Stimulated activated CD4-positive, alpha-beta T cell treated with anti-CD3 and anti-CD28 coated beads, Interleukin-4, amount 100 ng/mL, for 24 hours (primary cell): ENCODE data around the gene AK1.

Experiments
- DNase-seq: peaks from one replicate; pipeline ENCODE4 v3.0.0-alpha.2; 2020

AK1 gene

DNA sequence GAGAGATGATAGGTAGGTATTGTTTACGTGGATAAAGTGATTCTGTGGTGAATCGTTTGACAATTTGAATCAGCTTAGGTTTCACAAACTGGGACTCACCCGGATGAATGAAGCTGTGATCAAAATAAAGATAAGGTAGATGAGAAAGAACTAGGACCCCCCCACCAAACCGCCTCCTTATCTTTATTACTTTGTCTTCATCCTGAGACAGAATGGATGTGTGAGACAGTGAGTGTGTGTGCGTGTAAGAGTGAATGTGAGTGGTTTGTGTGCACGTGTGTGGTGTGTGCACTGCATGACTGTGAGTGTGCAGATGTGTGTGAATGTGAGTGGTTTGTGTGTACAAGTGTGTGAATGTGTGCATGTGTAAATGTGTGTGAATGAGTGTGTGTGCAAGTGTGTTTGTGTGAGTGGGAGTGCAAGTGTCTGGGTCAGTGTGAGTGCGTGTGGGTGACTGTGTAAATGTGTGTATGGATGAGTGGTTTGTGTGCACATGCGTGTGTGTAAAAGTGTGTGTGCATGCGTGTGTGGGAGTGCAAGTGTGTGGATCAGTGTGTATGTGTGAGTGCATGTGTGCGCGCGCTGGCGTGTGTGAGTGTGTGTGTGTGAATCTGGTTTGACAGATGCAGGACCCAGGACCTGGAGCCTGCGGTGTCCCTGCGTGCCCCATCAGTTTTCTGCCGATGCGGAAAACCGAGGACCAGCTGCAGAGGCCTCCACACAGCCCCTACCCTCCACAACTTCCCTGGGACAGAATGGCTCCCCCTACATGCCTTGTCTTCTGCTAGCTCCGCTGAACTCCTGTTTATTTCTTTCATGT, 11.6 kb downstream of the AK1 start:
- DNase-seq = peak; percentile 45

DNA sequence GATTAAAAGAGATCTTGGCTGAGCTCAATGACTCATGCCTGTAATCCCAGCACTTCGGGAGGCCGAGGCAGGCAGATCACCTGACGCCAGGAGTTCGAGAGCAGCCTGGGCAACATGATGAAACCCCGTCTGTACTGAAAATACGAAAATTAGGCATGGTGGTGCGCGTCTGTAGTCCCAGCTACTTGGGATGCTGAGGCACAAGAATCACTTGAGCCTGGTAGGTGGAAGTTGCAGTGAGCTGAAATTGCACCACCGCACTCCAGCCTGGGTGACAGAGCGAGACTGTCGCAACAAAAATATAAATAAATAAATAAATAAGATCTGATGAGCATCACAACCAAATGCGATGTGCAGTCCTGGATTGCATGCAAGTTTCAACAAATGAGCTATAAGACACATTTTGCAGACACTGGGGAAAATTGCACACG, 14.3 kb downstream of the AK1 start:
- no peak for DNase-seq

DNA sequence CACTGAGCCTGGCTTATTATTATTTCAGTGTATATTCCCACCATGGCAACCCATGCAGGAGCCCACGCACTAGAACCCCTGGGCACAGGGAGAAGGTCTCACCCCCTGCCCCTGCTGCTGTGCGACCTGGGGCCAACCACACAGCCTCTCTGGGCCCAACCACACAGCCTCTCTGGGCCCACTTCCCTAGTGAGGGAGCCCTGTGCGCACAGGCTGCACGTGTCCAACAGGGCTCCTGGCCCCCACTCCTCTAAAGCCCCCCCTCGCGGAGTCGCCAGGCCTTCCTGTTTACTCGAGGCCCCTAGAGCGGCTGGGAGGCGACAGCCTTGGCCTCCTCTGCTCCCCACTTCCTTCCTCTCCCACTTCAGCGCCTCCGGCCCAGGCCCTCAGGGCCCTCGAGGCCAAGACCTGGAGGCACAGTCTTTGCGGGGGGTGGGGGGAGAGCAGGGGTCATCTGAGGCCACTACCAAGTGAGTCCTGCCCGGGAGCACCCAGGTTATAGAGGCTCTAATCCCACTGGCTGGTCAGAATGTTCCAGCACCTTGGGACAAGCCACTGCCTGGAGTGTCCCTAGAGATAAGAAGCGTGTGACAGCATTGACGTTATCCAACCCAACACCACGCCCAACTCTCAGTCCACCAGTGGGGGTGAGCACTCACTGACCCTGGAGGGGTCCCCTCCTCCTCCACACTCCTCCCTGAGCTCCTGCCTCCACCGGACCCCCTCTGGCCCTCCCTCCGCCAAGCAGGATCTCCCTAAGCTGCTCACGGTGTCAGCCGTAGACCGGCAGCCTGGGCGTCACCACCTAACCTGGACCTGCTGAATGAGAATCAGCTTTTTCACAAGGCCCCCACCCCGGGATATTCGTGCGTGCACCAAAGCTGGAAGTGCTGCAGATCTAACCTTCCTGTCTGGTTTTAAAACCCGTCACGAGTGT, 15.1 kb downstream of the AK1 start:
- peak; percentile 25 for DNase-seq

DNA sequence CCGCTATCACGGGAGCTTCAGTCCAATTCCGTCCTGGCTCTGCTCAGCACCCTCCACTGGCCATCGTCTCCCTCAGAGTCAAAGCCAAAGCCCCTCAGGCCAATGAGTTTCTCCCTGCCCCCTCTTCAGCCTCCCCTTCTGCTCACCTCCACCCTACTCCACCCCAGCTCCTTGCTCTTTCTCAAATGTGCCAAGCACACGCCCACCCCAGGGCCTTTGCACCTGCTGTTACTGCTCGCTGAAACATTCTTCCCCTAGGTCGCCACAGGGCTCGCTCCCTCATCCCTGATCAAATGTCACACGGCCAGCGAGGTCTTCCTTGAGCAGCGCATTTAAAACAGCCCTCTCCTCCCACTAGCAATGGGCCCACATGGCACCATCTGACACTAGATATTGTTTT, 16.7 kb downstream of the AK1 start:
- DNase-seq = no peak

DNA sequence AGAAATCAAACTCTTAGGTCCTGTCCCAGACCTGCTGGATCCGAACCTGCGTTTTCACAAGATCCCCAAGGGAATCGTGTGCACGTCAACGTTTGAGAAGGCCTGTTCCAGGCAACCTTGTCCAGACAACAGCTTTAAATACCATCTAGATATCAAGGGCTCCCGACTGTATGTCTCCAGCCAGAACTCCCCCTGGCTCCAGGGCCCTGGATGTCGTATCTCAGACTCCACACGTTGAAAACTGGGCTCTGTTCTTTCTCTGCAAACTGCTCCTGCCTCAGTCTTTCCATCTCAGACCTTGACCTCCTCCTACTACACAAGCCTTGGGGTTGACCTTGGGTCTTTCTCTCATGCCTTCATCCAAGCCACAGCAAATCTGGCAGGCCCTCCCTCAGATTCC, 17.2 kb downstream of the AK1 start:
- DNase-seq = no peak

DNA sequence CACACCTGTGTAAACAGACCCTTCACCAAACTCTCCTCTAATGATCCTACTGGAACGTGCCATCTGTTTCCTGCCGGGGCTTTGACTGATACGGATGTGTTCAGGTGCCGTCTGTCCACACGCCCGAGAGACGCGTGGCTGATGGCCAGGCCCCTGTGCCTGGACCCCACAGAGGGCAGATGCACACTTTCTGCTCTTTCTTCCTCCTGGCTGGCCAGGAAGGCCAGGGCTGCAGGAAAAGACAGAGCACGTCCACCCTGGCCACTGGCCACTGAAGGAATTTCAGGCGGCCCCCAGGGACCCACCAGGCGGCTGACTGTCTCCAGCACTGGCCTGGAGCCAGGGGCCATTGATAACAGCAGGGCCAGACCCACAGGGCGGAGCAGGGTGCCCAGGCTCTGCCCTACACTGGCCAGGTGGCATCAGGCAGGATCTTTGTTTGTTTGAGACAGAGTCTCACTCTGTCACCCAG, 19.4 kb downstream of the AK1 start:
- DNase-seq = no peak

DNA sequence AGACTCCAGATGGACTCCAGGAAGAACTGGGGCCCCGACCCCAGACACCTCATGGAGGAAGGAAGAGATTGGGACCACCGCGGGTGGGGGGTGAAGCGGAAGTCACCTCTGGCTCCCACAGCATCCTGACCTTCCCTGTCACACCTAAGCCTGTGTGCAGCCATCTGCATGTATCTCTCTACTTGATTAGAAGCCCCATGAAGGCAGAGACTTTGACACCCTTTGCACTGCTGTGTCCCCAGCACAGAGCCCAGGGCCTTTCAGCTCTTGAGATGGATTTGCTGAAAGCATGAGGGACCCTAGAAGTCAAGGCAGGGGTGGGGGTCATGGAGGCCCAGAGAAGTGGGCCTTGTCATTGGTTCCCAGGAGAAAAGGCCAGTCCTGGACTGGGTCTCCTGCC, 20.2 kb downstream of the AK1 start:
- no peak for DNase-seq

DNA sequence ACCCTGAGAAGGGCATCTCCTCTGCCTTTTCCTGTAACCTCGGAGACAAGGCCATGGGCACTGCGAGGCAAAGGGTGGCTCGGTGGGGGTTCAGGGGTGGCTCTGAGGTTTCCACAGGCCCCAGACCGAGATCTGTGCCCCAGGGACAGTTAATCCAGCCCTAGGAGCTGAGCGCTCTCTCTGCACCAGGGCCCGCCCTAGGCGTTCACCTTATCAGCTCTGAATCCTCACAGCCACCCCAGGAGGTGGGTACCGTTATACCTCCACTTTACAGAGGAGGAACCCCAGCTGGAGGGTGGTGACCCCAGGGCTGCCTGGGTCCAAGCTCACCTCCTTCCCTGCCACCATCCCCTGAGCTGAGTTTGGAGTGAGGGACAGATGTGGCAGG, 20.8 kb downstream of the AK1 start:
- DNase-seq = no peak

DNA sequence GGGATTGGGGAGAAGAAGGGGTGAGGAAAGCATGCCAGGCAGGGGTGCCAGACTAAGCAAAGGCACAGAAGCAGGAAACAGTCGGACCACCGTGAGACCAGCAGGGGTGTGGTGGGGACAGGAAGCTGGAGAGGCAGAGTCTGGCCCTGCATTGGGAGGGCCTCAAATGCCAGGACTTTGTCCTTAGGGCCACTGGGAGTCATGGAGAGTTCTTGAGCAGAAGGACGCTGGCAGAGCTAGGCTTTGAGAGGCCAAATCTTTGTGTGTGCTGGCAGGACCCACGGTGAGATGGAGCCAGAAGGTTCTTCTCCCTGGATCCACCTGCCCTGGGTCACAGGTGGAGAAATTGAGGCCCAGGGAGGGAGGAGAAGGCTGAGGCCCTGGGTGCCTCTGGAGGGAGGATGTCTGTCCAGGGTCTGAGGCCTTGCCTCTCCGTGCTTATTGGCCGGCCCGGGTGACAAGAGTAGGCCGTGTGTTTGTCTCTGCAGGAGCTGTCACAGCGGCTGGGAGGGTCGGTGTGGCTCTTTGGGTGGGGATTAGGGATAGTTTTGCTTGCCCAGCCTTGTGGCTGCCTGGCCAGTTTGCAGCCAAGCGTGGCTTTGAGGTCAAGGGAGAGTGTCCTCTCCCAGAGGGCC, 21.3 kb downstream of the AK1 start:
- DNase-seq = no peak

DNA sequence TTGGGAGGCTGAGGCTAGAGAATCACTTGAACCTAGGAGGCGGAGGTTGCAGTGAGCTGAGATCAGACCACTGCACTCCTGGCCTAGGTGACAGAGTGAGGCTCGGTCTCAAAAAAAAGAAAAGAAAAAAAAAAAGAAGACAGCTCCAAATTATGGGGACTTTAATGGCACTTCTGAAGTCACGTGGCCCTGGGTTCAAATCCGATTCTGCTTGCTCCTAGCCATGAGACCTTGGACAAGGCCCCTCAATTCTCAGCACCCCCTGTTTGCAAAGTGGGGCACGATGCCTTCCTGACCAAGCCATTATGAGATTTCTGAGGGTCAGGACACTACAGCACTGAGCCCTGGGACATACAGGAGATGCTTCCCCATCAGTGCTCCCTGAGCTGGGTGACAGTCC, 22.0 kb downstream of the AK1 start:
- DNase-seq = no peak

DNA sequence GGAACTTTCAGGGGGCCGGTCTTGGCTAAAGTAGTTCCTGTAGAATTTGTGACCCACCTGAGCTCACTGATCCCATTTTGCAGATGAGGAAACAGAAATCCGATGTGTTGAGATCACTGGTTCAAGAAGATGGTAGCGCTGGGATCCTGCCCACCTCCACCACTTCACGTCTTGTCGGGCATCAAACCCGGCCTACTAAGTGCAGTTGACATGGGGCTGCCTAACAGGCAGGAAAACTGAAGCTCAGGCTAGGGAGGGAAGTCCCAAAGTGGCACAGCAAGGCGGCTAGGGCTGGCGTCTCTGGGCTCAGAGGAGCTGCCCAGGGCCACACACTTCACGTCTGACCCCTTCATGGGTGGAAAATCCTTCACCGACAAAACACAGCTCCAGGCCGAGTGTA, 22.5 kb downstream of the AK1 start:
- no peak for DNase-seq

DNA sequence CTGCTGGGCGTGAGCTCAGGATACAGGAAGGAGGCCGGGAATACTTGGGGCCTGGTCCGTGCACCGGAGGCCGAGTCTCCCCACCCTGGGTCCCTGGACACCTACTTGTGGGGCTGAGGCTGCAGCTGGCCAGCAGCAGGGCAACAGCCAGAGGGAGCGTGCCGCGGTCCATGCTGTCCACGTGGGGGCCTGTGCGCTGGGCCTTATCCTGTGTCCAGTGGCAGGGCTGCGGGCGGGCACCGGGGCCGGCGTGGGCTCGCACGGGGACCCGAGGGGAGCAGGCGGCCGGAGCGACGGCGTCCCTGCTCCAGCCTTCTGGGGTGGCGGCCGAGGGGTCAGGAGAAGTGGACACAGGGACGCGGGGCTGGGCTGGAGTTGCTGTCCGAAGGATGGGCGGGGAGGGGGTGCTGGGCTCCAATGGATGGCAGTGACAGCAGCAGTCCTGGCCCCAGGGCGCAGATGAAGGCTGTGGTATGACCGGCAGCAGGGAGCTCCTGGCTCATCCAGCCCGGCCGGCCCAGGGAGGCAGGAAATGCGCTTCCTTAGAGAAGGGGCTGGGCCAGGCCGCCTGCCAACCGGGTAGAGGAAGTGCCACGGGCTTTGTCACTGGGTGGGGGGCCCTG, 23.2 kb downstream of the AK1 start, which contains the start of gene ENG:
ENG (minus strand) TSS at position 475 of the 623 bp plus-strand sequence; CDS start at position 172, 303 bp downstream.
- DNase-seq = peak; percentile 23

DNA sequence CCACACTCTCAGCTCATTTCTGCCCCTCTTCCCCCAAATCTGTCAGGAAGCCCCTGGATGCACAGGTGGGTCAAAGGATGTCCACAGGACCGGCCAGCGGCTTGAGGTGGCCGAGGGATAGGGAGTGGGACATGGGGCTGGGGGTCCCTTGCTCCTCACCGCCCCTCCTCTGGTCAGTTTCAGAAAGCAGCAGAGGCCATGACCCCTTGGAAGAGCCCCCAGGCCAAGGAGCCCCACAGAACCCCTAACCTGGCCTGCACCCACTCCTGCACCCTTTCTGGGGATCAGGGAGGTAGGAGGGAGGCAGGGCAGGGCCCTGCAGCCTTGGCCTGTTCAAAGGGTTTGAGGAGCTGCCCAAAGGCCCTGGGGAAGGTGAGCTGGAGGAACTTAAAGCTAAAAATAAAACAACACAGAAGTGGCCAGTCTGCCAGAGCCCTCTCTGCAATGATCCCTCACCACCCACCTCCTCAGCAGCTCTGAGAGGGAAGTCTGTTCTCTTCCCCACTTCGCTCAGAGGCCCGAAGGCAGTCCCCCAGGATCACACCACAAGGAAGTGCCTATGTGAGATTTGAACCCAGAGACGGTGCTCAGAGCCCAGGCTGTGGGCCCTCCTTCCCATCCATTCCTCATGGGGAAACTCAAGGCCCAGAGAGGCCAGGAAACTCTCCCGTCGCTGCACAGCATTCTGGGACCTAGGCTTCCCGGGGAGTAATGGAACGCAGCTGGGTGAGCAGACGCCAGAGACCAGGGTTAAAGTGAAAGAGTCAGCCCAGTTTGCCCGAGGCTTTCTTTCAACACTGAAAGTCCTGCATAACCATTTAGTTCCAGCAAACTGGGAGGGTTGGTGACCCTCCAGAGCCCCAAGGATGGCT, 23.9 kb downstream of the AK1 start:
- DNase-seq = no peak

DNA sequence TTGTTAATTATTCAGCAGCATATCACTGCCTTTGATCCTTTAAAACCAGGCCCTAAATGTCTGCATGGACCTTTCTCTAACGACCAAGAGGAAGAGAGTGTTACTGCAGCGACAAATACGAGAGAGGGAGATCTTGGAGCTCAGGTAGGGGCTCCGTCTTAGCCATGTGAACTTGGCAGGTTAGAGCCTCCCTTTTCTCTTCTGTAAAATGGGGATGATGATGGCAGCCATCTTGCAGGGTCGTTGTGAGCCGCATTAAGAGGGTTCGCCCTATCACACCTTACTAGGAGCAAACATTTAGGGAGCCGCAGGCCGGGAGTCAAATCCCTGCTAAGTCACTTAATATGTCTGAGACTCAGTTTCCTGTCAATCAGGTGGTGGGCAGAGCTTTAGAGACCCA, 24.6 kb downstream of the AK1 start:
- no peak for DNase-seq

DNA sequence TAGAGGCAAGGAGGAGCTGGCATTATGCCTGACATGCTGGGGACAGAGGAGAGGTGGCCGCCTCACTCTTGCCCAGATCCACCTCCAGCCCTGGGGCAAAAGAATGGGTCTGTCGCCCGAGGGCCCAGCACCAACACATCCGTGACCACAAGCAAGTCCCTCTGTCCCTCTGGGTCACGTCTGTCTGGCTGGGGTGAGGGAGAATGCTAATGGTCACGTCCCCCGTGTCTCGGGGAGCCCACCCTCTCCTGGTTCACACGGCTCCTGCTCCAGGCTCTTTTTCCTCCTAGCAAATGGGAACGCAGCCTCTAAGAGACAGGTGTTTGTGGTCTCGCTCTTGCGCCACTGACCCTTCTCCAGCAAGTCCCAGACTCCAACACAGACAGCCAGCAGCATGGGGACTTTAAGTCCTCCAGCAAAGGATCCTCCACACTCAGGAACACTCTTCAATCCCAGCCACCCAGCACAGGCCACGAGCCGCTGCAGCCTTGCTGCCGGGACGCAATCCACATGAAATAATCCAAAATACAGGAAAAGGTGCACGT, 27.1 kb downstream of the AK1 start:
- no peak for DNase-seq

DNA sequence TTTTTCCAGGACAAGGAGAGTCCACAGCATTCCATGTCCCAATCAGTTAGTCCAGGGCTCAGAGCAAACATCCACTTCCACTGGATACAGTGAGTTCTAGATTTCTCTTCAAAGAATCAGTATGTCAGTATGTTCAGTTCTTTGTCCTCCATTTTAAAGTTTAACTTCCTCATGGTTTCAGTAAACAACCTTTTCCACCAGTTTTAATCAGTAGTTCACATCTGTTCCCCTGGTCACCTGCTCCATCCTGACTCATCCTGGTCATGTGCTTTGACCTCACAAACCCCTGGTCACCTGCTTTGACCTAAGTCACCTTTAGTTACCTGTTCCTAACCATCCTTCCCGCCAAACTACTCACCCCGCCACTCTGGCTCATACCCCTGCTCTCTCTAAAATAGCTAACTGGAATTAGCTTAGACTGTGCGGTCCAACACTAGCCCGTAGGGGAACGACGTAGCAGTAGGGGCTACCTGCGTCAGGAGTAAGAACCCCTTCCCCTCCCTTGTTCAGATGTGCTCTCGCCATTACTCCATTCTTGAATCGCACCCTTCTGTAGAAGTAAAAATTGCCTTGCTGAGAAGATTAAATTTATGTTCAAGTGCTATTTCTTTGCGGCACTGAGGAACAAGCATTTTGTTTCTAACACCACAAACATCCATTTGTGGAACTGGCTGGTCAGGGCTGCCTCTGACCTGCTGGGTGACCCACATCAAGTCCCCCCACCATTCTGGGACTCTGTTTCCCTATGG, 28.5 kb downstream of the AK1 start:
- DNase-seq = no peak

DNA sequence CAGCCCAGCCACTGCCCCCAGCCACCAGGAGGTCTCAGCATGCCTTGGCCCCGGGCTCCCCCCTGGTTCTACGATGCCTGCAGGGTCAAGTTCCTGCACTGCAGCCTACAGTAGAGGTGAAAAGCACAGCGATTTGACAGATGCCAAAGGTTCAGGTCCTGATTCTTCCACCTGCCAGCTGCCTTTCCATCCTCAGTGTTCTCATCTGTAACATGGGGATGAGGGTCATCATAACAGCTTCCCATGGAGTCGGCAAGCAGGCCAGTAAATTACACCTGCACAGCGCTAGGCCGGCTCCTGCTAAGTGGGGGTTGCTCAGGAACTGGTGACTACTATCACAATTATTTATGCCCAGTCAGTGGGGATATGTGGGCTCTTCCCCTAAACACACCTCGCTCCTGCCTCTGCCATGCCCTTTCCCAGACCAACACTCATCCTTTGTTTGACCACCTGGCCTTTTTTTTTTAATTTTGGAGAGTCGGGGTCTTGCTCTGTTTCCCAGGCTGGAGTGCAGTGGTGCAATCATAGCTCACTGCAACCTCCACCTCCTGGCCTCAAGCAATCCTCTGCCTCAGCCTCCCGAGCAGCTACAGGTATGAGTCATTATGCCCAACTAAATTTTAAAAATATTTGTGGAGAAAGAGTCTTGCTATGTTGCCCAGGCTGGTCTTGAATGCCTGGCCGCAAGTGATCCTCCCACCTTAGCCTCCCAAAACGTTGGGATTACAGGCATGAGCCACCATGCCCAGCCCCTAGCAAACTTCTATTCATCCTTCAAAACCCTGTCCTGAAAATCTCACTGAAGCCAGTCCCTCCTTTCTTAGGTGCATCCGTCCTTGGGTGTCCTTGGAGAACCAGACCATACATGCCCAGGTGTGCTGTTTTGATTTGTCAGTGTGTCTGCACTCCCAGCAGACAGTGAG, 29.4 kb downstream of the AK1 start:
- no peak for DNase-seq

DNA sequence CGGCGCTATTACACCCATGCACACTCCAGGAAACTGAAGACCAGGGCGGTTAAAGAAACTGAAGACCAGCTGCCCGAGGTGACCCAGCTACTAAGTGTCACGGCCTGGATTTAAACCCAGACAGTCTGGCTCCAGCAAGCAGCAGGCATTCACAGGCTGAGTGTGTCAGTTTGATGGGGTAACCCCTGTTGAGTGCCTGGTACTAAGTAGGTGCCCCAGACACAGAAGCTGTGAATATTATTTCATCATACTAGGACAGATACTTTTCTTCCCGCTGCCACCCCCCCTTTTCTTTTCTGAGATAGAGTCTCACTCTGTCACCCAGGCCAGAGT, 30.3 kb downstream of the AK1 start:
- no peak for DNase-seq

DNA sequence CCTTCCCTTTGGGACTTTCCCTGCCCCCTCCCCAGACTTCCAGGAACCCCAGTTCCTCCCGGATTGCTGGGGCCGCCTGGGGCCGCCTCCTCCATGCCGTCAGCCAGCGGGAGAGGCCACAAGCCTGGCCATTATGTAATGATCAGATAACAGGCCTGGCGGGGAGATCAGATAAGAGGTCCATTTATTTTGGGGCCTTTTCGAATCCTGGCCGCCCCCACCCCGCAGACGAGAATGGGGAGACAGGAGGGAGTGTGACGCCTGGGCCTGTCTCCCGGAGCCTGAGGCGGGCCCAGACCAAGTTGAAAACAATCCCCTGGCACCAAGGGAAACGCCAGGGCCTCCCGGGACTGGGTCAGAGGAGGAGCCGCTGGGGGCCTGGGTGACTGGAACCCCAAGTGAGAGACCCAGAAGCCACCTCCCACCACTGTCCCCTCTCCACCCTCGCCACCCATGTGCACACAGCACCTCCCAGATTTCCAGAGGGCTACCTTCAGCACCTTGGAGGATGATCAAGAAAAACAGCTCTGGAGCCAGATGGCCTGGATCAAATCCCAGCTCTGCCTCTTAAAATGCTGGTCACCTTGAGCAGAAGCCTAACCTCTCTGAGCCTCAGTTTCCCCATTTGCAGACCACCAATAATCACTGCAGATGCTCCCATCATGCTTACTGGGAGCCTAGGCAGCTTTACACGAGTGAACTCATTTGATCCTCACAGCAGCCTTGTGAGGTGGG, 30.9 kb downstream of the AK1 start:
- DNase-seq = no peak
